HG02763 (cell line): ENCODE data around the gene ARHGAP24.

Source experiments
- ATAC-seq: cut with Tn5 transposase; IDR thresholded peaks from one replicate; pipeline ENCODE4 v1.9.1; 2021; ENCODE audit warnings: mild to moderate bottlenecking, moderate library complexity; ENCODE audit not compliant: unreplicated experiment

ARHGAP24 gene

DNA sequence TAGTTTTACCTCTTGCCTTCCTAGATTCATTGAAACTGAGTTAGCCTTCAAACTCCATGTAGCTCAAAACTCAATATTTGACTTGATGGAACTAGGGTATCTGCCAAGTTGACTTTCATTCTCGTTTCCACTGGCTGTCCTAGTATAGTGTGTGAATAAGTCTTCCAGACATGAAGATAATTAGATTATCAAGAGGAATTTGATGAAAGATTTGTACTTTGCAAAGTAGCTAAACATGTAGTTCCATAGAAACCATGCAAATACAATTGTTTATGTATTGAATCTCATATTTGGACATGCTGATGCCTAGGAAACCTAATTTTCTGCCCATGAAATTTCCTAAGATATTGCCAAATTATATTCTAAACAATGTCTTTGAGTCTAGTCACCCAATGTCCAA lies 297.5 kb downstream of the ARHGAP24 start:
- ATAC-seq: no peak

DNA sequence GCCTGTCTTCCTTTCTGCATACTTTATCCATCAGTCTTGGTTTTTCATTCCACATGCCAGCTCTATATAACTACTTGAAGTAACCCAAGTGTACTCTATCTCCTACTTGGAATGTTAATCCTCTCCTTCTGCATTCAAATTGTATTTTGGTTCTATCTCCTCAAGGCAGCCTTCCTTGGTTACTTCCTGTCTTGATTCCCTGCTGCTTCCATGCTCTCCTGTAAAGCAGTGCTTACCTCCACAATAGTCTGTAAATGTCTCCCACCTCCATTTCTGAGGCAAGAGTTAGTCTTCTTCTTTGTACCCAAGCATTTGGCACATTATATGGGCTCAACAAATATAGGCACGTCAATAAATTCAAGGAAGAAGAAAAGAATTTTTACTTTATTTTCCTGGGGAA lies 298.4 kb downstream of the ARHGAP24 start:
- no peak for ATAC-seq

DNA sequence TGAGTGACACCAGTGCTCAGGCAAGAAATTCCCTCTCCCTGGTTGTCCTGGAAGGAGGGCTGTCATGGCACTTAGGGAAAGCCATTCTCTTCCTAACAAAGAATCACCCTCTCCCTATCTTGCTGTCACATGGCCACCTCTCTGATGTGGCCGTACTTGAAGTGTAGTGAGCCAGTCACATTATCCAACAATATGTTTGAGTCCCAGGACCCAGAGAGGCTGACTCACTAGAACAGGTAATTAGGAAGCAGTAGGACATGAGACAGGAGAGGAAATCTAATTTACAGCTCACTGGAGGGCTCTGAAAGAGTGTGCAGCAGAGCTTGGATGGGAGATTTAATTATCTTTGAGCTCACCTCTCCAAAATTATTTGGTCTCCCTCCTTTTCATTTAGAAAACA lies 299.1 kb downstream of the ARHGAP24 start:
- no peak for ATAC-seq

DNA sequence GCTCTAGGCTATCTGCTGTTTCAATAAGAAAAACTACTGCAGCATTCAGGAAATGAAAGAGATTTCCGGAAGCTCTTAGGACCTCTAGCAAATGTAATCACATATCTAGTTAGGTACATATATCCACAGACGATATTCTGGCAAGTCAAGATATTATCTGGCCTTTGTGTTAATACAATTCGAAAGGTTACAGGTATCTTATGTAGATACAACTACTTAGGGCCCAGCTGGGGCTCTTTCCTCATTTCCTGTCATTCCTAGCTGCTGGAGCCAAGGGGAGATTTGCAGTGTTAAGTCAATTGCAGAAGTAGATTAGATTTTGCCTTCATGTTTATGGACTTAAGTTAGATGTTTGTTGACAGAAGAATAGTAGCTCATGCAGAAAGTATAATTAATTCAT lies 299.5 kb downstream of the ARHGAP24 start:
- no peak for ATAC-seq

DNA sequence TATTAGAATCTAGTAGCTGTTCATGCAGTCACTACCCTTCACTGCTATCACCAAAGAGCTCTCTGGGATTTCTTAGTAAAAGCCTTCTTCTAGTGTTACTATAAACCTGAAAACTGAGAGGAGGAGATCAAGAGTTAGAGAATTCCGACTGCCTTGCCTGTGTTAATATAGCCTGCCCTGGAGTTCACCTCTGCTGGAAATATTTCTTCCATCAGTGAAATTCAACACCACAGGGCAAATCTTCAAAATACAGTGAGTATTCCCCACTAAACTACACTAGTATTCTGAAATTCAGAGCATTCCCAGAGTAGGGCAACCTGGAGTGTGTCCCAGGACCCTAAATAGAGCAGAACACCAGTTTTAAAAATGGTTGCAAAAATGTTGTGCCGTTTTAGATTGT lies 301.1 kb downstream of the ARHGAP24 start:
- ATAC-seq: no peak

DNA sequence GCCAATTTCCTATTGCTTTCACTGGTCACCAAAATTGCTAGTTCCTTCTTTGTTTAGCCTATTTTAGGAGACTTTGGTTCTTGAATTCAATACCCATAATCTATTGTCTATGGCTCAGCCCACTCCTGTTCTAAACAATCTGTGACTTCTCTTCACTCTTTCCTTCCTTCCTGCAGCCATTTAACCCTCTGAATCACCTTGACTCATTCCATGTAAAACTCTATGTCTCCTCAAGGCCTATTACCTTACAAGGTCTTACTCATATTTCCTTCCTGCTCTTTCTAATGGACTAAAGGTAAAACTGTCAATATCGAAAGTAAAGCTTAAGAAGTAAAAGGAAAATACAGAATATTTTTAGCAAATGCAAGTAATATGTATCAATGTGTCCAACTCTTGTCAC lies 301.6 kb downstream of the ARHGAP24 start:
- ATAC-seq: no peak

DNA sequence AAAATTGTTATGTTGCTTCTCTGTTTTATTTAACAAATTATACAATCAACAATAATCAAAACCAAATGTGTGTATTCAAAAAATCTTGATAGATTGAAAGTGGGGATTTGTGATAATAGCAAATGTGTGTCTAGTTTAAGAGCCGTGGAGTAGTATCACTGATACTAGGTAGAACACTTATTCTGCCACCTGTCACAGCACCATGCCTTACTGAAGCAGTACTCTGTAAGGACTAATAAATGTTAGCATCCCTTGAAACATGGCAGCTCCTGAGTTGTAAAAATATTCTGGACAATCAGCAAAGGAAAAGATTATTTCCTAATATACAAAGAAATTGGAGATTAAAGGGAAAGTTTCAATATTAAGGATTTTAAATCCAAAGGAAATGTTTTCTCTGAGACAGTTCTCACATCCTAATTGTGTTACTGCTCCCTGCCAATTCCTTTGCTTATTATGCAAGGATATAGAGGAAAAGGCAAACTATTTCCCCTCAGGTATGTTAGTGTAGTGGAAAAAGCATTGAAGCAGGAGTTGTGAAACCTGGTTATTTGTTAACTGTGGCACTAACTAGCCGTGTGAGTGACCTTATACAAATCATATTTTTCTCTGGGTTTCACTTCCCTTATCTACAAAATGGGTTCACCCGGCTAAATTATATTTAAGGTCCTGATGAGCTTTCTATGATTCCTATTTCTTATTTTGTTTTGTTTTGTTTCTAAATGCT lies 303.1 kb downstream of the ARHGAP24 start:
- peak; percentile 84 for ATAC-seq

DNA sequence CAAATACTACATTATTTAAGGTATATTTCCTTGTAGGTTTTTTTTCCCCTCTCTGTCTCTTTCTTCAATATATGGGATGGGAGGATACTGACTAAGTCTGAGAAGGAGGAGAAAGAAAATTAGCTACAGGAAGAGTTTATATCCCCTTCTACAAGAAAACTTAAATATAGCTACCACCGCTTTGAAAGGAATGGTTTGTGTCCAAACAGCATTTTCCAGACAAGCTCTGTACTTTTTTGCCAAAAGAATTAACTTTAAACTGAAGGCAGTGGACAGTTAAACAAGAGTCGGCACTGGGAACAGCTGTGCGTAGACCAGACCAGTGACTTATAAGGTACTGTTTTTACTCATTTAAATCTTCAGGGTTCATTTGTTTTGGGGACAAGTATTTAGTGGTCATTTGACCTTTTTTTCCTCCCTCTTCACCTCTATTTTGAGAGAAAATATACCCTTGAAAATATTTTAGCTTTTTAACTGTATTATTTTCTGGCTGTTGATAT lies 303.7 kb downstream of the ARHGAP24 start:
- peak; percentile 78 for ATAC-seq

DNA sequence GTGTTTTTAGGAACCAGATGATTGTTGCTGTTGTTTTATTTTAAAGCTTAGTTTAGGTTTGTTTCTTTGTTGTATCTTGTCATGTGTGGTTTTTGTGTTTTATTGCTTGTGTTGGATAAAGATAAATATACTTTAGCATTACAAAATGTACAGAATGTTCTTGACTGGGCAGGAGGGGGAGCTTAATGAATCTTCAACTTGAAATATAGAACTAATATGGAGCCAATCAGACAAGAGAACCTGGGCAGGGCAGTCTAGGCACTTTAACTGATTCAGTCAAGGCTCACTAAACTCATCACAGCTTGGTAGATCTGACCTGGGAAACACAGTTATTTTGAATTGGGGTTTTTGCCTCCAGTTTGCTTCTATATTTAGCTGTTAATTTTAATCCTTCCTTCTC lies 304.2 kb downstream of the ARHGAP24 start:
- ATAC-seq: no peak

DNA sequence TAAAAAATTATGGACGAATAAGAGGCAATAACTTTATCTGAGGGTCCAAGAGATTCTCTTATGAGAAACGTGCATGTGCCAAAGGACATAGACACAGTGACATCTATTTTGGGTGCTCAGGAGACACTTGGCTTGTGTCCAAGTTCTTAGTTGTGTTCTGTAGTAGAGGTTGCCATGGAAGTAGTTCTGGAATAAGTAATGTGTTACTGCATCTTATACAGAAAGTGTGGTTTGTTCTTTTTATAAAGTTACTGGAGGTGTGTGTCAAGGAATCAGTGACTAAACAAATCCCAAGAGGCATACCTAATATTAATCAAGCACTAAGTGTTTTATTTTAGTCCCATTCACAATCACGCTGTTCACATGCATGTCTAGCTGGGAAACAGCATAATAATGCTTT lies 305.7 kb downstream of the ARHGAP24 start:
- no peak for ATAC-seq

DNA sequence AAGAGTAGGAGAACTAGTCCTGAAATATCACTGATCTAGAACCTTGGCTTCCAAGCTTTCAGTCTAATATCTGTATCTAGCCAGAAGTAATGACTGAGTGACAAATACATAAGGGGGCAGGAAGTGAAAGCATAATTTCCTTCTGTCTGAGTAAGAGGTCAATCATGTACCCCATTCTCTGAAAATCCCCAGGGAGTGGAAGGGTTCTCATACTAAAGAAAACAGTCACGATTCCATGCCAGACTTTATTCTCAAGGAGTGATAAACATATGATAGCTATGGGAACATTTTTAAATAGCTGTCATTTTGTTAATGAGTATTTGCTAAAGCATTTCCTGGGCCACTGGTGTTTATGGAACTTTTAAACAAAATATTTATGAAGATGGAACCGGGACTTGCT lies 308.5 kb downstream of the ARHGAP24 start:
- ATAC-seq: no peak

DNA sequence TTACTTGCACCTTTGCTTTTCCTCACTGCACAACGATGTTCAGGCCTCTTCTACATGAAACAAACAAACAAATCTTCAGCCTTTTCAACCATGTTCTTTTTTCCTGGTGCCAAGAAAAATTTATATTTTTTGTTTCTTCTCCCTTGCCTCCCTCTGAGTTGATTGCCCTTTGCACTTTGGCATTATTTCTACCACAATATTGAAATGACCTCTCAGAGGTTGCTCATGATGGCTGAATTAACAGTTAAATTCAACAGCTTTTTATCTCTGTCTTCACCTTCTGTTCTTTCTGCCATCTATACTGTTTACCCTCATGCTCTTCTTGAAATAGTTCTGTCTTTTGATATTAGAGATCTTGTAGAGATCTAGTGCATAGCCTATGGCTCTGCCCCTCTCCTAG lies 308.9 kb downstream of the ARHGAP24 start:
- no peak for ATAC-seq

DNA sequence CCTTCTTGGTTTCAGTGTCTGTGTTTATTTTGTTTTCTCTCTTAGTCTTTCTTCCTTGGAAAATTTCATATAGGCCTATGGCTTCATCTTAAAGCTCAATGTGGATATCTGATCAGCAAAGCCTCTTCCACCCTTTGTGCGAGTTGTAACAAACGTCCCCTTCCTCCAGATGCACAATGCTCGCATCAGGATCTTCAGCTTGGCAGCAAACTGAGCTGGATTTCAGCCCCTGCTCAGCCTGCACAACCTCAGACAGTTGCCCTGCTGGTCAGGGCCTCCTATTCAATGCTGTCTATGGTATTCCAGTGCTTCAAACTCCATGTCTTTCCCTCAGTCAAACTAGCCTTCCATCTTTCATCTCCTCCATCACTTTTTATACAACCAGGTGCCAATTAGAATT lies 309.4 kb downstream of the ARHGAP24 start:
- no peak for ATAC-seq

DNA sequence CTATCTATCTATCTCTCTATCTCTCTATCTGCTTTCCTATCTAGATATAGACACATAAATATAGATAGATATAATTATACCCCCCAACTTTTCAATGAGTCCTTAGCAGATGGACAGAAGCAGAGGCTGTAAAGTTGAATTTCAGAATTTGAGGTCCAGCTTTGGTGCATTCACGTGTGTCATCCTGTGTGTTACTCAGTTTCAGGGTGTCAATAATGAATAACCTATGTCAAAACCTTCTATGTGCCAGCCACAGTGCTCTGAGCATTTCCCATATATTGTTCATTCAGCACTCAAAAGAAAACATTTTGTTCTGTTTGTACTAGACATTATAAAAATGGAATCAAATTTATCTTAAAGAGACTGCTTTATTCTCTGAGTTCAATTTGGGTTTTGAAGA lies 310.0 kb downstream of the ARHGAP24 start:
- ATAC-seq: peak; percentile 50

DNA sequence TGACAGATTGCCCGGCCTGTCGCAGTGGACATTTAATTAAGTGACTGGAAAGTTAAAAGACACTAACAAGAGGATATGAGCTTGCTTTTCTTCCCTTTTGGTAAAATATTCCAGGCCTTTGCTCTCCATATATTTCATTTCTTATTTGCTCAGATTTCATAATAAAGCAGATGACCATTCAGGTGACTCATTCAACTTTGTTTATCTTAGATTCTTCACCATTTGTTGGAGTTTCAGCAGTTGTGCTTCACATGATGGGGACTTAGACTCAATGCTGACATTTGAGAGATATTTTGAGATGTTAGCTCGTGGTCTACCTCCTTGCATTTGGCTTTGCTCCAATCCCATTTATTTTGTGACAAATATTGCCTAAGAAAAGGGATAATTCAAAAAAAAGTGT lies 312.2 kb downstream of the ARHGAP24 start:
- ATAC-seq: no peak

DNA sequence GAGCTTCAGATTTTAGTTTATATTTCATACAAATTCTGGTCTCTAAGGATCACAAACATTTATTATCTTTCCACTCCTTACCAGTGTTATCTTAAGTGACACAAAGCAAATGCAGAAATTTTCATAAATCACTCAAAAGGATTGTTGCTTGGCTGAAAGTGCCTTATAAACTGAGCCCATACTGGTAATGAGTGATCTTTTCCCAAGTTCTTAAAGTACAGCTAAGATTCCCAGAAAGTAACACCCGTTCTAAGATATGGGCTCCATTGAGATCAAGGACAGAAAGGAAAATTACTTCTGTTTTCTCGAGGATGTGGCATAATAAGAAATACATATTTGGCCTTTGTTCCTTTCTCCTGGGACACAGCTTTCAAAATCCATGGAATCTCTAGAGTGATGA lies 313.7 kb downstream of the ARHGAP24 start:
- ATAC-seq: no peak

DNA sequence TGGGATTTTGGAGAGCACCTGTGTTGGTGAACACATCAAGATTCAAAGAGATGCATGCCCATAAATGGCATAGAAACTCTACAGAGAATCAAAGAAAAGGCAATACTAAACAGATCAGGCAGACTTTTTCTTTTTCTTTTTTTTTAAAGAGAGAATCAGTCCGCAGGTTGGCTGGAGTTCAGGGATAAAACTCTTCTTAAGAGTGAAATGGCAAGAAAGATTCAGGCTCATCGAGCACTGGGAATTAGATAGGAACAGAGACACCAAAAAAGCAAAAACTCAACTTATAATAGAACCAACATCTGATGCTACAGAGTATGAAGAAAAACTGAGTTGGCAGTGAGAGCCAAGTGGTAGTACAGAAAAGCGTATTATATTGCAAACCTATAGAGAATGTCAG lies 314.3 kb downstream of the ARHGAP24 start:
- no peak for ATAC-seq

DNA sequence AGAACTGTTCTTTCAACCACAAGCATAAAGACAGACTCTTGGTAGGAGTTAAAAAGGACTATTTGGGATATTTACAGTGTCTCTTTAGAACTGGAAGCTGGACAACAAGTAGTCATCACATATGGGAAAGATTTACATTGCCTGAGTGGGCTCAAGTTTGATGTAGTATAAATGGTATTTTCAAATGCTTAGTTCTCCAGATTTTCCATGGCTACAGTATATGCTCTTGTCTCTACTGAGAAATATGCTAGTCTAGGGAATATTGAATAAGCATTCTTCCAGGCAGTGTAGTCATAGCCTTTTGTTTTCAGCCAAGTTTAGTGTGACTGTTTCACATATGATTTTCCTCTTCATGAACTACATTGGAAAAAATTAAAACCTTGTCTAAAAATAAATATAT lies 315.6 kb downstream of the ARHGAP24 start:
- ATAC-seq: no peak

DNA sequence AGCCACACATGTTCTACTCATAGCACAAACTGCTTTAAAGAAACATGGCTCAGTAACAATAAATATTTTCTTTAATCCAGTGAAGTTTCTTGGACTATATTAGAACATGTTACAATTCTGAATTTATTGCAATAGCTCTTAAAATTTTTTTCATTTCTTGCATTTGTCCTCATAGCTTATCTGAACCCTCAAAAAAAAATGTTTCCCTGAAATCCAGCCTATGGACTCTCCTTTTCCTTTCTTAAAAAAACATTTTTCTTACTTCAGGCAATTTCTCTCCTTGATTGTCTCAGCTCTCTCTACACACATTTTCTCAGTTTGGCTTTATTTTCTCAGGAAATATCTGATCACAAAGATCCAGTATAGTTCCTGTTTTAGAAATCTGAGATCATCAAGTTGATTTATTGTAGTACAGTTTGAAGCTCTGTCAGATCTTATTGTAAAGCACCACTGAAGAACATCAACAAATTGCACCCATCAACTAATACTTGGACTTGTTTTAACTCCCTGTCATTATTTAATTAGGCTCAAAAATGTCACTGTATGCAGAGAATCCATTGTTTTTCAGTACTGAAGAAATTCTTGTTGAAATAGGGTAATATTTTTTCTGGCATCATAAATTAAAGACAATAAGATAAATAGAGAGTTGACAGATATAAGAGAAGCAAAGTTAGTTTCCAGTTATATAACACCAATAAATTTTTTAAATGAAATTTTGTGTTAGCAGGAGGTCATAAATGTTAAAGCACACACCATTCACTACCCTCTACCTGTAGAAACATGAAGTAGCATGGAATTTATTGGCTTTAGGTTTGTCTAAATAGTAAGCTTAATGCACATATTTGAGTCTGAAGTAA lies 317.7 kb downstream of the ARHGAP24 start:
- ATAC-seq: no peak

DNA sequence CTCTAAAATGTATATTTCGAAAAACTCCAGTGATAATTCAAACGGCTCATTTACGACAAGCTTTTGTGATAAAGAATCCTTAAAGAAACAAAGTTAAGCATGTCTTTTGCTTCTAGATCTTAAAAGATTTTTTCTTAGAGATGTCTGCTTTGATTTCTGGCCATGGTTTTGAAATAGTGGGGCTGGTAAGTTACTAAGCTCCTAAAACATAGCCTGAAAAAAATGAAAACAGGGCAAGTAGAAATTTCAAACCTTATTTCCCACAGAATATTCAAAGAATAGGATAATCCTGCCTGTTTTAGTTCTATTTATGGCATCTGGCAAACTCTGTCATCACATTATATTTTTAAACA lies 318.3 kb downstream of the ARHGAP24 start:
- no peak for ATAC-seq

DNA sequence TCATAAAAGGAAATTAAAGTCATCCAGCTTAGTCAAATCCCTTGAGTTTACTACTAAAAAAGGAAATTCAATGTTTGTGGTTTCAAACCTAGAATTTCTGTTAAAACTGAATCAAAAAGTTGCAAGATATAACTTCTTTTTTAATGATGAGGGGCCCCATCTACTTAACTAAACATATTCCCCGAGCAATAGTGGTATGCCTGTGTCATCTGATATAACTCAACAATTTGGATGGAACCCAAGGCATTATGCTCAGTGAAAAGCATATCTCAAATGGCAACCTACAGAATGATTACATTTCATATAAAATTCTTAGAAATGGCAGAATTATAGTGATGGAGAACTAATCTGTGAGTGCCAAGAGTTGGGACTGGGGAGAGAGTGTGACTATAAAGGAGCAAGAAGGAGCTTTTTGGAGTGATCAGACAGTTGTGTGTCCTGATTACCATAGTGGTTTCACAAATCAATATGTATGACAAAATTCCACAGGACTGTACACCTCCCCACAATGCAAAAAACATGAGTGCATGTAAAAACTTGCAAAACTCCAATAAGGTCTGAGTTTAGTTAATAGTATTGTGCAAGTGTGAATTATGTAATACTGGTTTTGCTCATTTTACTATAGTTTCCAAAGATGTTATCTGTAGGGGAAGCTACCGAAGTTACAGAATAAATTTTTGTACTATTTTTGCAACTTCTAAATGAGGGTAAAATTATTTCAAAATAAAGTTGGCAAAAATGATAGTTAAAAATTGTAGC lies 323.2 kb downstream of the ARHGAP24 start:
- no peak for ATAC-seq

DNA sequence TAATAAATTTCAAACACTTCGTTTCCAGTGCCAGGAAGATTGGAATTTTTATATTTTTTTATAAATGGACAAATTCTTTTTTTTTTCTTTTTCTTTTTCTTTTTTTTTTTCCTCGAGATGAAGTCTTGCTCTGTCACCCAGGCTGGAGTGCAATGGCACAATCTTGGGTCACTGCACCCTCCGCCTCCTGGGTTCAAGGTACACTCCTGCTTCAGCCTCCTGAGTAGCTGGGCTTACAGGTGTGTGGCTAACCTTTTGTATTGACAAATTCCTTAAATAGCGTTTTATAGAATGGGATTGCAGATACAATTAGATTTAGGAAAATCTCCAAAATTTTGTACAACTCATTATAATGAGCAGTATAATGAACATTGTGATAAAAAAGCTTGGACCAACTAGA lies 328.9 kb downstream of the ARHGAP24 start:
- no peak for ATAC-seq
